OCI-LY3 (cell line): ENCODE data around the gene BEST4.

Experiments used
- H2AFZ ChIP-seq: fragments of 200-600, 300-600 bp; shearing (Covaris generic); 2 replicates; pipeline ENCODE4 v1.6.0; 2014; ENCODE audit warnings: antibody characterized with exemption, low read depth, low read length
- H3K27ac ChIP-seq: fragments of 200-600, 300-600 bp; sonication (generic); 2 replicates; pipeline ENCODE4 v1.5.1; 2014; ENCODE audit warnings: mild to moderate bottlenecking, low read length, moderate library complexity, mixed read lengths
- H3K27me3 ChIP-seq: fragments of 200-600, 300-600 bp; sonication (generic); 2 replicates; pipeline ENCODE4 v1.6.1; 2014; ENCODE audit warnings: low read depth, low read length, mixed read lengths
- H3K36me3 ChIP-seq: fragments of 200-600, 300-600 bp; sonication (generic); replicated peaks from 2 replicates; pipeline ENCODE3; 2014; ENCODE audit warnings: low read depth, low read length, mixed read lengths
- H3K4me1 ChIP-seq: fragments of 300-600, 200-600 bp; sonication (generic); 2 replicates; pipeline ENCODE4 v1.6.1; 2014; ENCODE audit warnings: low read length, mixed read lengths
- H3K4me2 ChIP-seq: fragments of 200-600, 300-600 bp; sonication (generic); 2 replicates; pipeline ENCODE4 v1.6.1; 2014; ENCODE audit warnings: low read length, mixed read lengths
- H3K4me3 ChIP-seq: fragments of 300-600, 200-600 bp; sonication (generic); 2 replicates; pipeline ENCODE4 v1.5.1; 2014; ENCODE audit warnings: antibody characterized with exemption, mild to moderate bottlenecking, low read length, moderate library complexity
- H3K79me2 ChIP-seq: fragments of 300-600, 200-600 bp; shearing (Covaris generic); 2 replicates; pipeline ENCODE4 v1.6.1; 2014; ENCODE audit warnings: mild to moderate bottlenecking, low read length, mixed read lengths
- H3K9ac ChIP-seq: fragments of 300-600, 200-600 bp; shearing (Covaris generic); 2 replicates; pipeline ENCODE4 v1.6.0; 2014; ENCODE audit warnings: mild to moderate bottlenecking, low read length, moderate library complexity
- H3K9me3 ChIP-seq: fragments of 200-600, 300-600 bp; shearing (Covaris generic); 2 replicates; pipeline ENCODE4 v1.6.1; 2014; ENCODE audit warnings: low read length, mixed read lengths; ENCODE audit not compliant: insufficient read depth
- H4K20me1 ChIP-seq: fragments of 200-600, 300-600 bp; sonication (generic); 2 replicates; pipeline ENCODE4 v1.6.1; 2016; ENCODE audit warnings: low read length, mixed read lengths; ENCODE audit not compliant: insufficient read depth
- EZH2phosphoT487 ChIP-seq: fragments of 200-600 bp; shearing (Covaris generic); IDR thresholded peaks from 2 replicates; pipeline ENCODE4 v1.6.1; 2018; ENCODE audit warnings: antibody characterized with exemption, mixed run types, low read depth
- TF ChIP-seq, protein P1 (sequence below): fragments of 200-600, 300-600 bp; sonication (generic); IDR thresholded peaks from 2 replicates; pipeline ENCODE4 v1.5.1; 2014; ENCODE audit warnings: antibody characterized with exemption, low read length, low read depth

The BEST4 gene

DNA sequence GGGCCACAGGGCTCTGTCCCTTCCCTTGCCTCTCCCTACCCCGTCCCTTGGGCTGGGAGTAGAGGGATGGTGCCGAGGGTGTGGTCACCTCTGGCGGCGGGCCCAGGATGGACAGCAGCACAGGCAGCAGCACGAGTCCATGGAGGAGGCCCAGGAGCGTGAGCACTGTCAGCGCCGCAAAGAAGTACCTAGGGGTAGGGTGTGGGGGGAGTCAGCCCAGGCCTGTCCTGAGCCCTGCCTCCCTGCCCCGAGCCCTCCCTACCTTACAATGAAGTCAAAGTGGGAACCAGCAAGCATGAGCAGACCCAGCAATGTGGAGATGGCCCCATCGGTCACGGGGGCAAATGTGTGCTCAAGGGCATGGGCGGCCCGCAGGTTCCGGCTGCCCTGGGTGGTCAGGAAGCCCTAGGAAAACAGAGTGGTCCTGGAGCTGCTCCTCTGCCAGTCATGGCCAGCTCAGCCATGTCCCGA is 35.0 kb upstream of the BEST4 start:
- H3K4me1 ChIP-seq, result peaks cover 19% of the 10 kb centered on the region
- H3K4me2 ChIP-seq, result no peak overlapping the region
- H3K36me3 ChIP-seq, result peaks cover 3% of the 10 kb centered on the region
- no peak overlapping the region for H3K9ac ChIP-seq
- H4K20me1 ChIP-seq, result no peaks in the 10 kb centered on the region
- no peaks in the 10 kb centered on the region for H3K79me2 ChIP-seq
- H3K9me3 ChIP-seq, result no peaks in the 10 kb centered on the region
- TF ChIP-seq, protein P1, sequence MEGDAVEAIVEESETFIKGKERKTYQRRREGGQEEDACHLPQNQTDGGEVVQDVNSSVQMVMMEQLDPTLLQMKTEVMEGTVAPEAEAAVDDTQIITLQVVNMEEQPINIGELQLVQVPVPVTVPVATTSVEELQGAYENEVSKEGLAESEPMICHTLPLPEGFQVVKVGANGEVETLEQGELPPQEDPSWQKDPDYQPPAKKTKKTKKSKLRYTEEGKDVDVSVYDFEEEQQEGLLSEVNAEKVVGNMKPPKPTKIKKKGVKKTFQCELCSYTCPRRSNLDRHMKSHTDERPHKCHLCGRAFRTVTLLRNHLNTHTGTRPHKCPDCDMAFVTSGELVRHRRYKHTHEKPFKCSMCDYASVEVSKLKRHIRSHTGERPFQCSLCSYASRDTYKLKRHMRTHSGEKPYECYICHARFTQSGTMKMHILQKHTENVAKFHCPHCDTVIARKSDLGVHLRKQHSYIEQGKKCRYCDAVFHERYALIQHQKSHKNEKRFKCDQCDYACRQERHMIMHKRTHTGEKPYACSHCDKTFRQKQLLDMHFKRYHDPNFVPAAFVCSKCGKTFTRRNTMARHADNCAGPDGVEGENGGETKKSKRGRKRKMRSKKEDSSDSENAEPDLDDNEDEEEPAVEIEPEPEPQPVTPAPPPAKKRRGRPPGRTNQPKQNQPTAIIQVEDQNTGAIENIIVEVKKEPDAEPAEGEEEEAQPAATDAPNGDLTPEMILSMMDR, result no peak
- TF ChIP-seq EZH2phosphoT487, result no peak
- H3K27me3 ChIP-seq, result no peaks in the 10 kb centered on the region
- H3K4me3 ChIP-seq, result no peak overlapping the region
- H2AFZ ChIP-seq, result no peak overlapping the region
- no peak overlapping the region for H3K27ac ChIP-seq

DNA sequence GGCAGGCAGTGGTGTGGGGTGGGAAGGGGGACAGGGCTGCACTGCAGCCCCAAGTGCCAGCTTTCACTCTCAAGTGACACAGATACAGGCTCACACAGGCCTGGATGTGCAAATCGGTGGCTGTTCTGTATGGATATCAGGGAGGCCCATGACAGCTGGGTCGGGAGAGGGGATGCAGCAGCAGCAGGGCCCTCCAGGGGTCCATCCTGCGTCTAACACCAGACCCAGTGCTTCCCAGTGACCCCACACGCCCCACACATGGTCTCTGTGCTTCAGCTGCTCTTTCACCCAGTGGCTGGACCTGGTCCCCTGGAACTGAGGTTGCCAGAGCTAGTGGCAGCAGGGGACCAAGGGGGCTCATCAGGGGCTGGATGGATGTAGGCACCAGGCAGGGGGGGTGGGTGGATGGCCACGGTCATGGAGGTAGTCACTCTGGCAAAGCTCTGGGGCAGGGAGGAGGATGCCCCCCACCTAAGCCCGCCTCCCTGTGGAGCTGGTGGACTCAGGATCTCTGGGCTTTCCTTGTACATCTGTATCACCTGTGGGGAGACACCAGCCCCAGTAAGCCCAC is 34.2 kb upstream of the BEST4 start:
- Histone ChIP-seq H3K27ac (no peak overlapping the region), H3K4me1 (peaks cover 19% of the 10 kb centered on the region), H3K9ac (no peak overlapping the region), H3K27me3 (no peaks in the 10 kb centered on the region), H3K4me2 (no peak overlapping the region), H3K79me2 (no peaks in the 10 kb centered on the region), H4K20me1 (no peaks in the 10 kb centered on the region), H3K9me3 (no peaks in the 10 kb centered on the region), H3K36me3 (peaks cover 10% of the 10 kb centered on the region), H3K4me3 (no peak overlapping the region), H2AFZ (no peak overlapping the region)
- TF ChIP-seq, protein P1, result no peak
- TF ChIP-seq EZH2phosphoT487, result no peak

DNA sequence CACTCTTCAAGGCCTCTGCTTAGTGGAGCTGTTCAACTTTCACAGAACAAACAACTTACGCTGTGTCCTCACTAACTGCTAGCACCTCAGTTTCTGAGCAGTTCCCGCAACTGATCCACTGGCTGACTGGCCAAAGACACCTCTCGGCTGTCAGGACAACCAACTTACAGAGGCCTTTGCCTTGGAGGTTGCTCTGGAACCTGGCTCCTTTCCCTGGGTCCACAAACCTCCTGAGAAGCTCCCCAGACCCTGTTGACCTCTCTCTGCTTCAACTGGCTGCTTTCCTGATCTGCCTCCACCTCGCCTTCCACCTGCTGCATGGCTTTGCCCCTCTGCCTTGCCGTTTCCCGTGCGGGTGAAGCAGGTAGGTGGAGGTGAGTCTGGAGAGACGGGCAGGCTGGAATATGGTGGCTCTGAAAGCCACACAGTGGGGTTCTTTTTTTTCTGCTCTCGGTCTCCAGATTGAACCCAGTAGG is 33.3 kb upstream of the BEST4 start:
- Histone ChIP-seq H3K4me3 (no peak overlapping the region), H3K27me3 (no peaks in the 10 kb centered on the region), H3K36me3 (peaks cover 14% of the 10 kb centered on the region), H3K9ac (no peak overlapping the region), H3K4me2 (peak overlapping the region; percentile 100), H2AFZ (no peak overlapping the region), H3K27ac (no peak overlapping the region), H3K79me2 (no peaks in the 10 kb centered on the region), H3K4me1 (peaks cover 19% of the 10 kb centered on the region), H3K9me3 (no peaks in the 10 kb centered on the region), H4K20me1 (no peaks in the 10 kb centered on the region)
- TF ChIP-seq, protein P1, result no peak
- no peak for TF ChIP-seq EZH2phosphoT487

DNA sequence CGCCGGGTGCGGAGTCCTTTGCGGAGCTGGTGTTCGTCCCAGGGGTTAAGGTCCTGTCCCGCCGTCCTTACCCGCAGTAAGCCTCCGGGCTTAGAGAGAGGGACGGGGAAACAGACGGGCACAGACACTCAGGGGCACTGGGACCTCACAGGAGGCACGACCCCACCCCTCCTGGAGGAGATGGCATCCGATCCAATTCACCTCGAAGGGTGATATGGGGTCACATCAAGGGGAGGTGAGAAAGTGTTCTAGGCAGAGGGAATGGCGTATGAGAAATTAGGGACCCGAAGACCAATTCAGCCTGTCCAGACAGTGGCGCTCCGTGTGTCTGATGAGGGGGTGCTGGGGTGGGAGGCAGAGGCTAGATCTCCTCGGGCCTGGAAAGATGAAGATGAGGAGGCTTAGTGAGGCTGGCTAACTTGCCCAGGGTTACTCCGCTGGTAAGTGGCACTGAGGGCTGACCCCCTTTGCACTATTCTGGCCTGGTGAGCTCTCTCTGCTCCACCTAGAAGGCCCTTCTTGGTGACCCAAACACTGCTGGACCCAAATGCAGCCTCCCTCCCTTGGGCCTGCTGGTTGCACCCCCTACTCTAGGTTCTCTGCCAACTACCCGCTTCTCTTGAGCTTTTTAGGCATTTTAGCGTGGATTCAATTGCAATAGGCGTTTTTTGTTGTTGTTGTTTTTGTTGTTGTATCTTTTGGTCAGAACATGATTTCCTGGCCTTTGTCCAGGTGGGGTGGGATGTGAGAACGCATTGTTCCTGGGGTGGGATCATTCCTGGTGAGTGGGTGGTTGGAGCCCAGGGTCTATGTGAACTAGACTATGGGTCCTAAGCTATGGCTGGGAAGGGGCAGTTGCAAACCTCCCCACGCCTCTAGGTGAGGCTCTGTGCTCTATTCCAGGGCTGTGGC is 32.6 kb upstream of the BEST4 start:
- peak overlapping the region; percentile 83; the same call in 1 of the 2 replicates for H2AFZ ChIP-seq
- peaks cover 19% of the 10 kb centered on the region for H3K4me1 ChIP-seq
- no peaks in the 10 kb centered on the region for H3K79me2 ChIP-seq
- H3K9ac ChIP-seq, result peak overlapping the region; percentile 98
- no peaks in the 10 kb centered on the region for H4K20me1 ChIP-seq
- no peaks in the 10 kb centered on the region for H3K27me3 ChIP-seq
- H3K4me2 ChIP-seq, result peak overlapping the region; percentile 100
- peaks cover 17% of the 10 kb centered on the region for H3K36me3 ChIP-seq
- TF ChIP-seq, protein P1, result no peak; the same call in 1 of the 2 replicates
- no peak for TF ChIP-seq EZH2phosphoT487
- H3K9me3 ChIP-seq, result no peaks in the 10 kb centered on the region
- peak overlapping the region; percentile 97 for H3K4me3 ChIP-seq
- H3K27ac ChIP-seq, result peak overlapping the region; percentile 100
